GM21390 (cell line): ENCODE measurements around the gene CLDN4.

Experiments used
- ATAC-seq: cut with Tn5 transposase; IDR thresholded peaks from one replicate; pipeline ENCODE4 v1.9.1; 2021; ENCODE audit not compliant: unreplicated experiment

CLDN4 gene

GRCh38 chr7:73871163-73872011 lies 40.6 kb downstream of the CLDN4 start:
- no peak for ATAC-seq

DNA sequence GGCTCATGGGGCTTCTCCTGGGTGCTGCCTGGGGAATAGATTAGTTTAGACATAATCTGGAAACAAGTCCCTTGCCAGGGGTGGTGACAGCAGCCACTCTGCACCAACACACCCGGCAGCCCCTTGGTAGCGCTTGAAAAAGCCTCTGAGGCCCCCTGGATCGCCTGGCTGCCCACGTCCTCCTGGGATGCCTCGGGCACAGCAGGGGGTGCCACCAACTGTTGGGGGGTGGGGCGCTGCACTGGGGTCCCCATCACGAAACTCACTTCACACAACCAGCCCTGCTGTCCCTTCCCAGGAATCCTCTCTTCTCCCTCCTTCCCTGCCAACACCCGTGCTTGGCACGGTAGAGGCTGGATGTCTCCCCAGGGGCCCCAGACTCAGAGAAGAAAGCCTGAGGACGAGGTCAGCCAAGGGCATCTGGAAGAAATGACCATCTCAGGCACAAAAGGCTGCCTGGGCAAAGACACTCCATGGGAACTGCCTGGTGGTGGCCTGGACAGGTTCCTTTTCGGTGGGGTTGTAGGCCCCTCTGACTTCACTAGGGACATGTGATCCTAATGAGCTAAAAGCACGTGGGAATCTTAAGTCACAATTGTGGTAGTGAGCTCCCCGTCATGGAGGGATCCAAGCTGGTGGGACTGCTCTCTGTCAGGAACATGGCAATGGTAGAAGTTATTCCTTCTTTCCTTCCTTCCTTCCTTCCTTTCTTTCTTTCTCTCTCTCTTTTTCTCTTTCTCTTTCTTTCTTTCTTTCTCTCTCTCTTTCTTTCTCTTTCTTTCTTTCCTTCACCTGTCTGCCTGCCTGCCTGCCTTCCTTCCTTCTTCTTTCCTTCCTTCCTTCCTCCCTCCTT lies 41.5 kb downstream of the CLDN4 start:
- ATAC-seq = no peak

GRCh38 chr7:73876361-73876760 lies 45.6 kb downstream of the CLDN4 start:
- no peak for ATAC-seq

GRCh38 chr7:73876973-73877372 lies 46.2 kb downstream of the CLDN4 start:
- ATAC-seq = no peak

DNA sequence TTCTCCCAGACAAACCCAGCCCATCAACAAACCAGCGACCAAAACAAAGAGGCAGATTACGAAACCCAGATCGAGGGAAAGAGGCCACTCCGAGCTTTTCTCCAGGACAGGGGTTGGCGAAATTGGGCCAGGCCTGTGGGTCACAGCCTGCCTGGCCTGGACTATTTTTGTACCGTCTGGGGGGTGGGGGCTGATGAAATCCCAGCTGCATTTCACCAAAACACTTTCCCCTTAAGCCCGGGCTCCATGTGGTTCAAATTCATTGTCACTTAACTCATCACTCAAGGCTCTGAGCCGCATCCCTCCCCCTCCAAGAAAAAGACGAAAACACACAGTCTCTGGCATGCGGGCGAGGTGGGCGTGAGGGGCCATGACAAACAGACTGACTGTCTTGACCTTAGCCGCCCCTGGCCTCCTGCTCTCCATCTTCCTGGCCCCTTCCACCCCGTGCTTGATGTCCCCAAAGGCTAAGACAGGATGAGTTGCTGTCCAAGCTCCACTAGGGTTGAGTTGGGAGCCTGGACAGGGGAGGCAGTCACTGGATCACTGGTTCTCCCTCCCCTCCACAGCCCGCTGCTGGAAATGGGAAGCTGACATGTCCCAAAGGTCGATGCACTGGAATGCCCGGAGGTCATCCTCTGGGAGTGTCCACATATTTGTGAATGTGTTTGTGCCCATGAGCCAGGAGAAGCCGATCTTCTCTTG lies 49.3 kb downstream of the CLDN4 start:
- no peak for ATAC-seq

DNA sequence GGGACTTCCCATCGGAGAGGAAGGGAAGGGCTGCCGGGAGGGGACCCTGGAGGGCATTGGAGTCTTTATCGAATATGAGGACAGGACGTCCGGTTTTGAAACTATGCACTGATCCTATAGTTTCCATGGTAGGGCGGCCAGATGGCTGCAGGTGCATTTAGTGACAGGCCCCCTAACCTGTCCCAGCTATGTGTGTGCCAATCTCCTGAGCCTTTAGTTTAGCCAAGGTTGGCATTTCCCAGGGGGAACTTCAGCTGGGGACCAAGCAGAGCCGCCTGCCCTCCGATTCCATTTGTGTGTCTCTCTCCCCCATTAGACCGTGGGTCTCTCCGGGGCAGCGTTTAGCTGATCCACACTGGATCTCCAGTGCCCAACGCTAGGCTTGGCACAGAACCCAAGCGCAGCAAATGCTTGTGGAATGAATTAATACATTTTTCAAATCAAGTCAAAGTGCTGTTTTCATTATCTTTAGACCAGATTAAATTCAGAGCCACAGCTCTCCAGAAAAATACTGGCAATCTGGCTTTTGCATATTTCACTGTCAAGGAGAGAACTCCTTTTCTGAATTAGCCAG lies 50.0 kb downstream of the CLDN4 start:
- ATAC-seq = no peak

- ATAC-seq = no peak
Measured at GRCh38 chr7:73881352-73882046, 50.7 kb downstream of the CLDN4 start.

DNA sequence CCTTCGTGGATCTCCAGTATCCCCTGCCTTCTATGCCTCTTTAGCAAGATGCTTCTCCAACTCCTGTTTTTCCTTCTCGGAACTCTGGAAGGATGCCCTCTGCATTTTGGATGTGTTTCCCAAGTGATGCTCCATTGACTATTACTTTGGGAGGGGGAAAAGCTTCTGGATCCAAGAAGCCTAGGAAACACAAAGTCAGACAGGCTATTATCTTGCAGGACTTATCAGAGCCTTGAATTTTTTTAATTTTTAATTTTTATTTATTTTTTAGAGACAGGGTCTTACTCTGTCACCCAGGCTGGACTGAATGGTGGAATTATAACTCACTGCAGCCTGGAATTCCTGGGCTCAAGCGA lies 51.2 kb downstream of the CLDN4 start:
- no peak for ATAC-seq
